Astrocyte (in vitro differentiated cells and primary cell): ENCODE results near the gene NPL. TPM values are rescaled to one million over a fixed set of nuclear protein-coding genes. Genes with fewer than 3 reads are reported as not detected.

Experiments used
- DNase-seq: peaks from one replicate; pipeline ENCODE4 v3.0.0-alpha.2; 2010; ENCODE audit warnings: low read depth
- FAIRE-seq: peaks from 2 replicates; lab custom pipeline; 2011; peaks lifted over from hg19 to GRCh38; lab: Jason Lieb, UNC
- H2AFZ ChIP-seq: 2 replicates; pipeline ENCODE4 v1.6.0; 2012; ENCODE audit warnings: low read depth, low read length, inconsistent platforms
- H3K27ac ChIP-seq: 2 replicates; pipeline ENCODE4 v1.5.1; 2011; ENCODE audit warnings: low read depth, low read length, inconsistent platforms
- H3K27me3 ChIP-seq: 2 replicates; pipeline ENCODE4 v1.6.0; 2011; ENCODE audit warnings: low read length, inconsistent platforms; ENCODE audit not compliant: insufficient read depth
- H3K36me3 ChIP-seq: 2 replicates; pipeline ENCODE4 v1.5.1; 2011; ENCODE audit warnings: low read length, inconsistent platforms; ENCODE audit not compliant: insufficient read depth
- H3K4me1 ChIP-seq: 2 replicates; pipeline ENCODE4 v1.5.1; 2011; ENCODE audit warnings: low read length, inconsistent platforms; ENCODE audit not compliant: insufficient read depth
- H3K4me2 ChIP-seq: 2 replicates; pipeline ENCODE4 v1.6.0; 2012; ENCODE audit warnings: low read length, inconsistent platforms
- H3K4me3 ChIP-seq: 2 replicates; pipeline ENCODE4 v1.5.1; 2011; ENCODE audit warnings: low read depth, mild to moderate bottlenecking, low read length, inconsistent platforms; ENCODE audit not compliant: insufficient read depth
- H3K79me2 ChIP-seq: 2 replicates; pipeline ENCODE4 v1.6.0; 2012; ENCODE audit warnings: mild to moderate bottlenecking, low read length, inconsistent platforms; ENCODE audit not compliant: insufficient read depth
- H3K9ac ChIP-seq: 2 replicates; pipeline ENCODE4 v1.6.0; 2012; ENCODE audit warnings: mild to moderate bottlenecking, low read length, inconsistent platforms
- H3K9me3 ChIP-seq: 2 replicates; pipeline ENCODE4 v1.5.1; 2012; ENCODE audit warnings: low read depth, mild to moderate bottlenecking, low read length, inconsistent platforms; ENCODE audit not compliant: insufficient read depth
- H4K20me1 ChIP-seq: 2 replicates; pipeline ENCODE4 v1.6.0; 2012; ENCODE audit warnings: low read length, inconsistent platforms; ENCODE audit not compliant: insufficient read depth
- H3K27ac Mint-ChIP-seq: one replicate; pipeline ENCODE4 v1.8.0; 2021; ENCODE audit warnings: mild to moderate bottlenecking, mixed read lengths; ENCODE audit not compliant: unreplicated experiment
- H3K27me3 Mint-ChIP-seq: one replicate; pipeline ENCODE4 v1.8.0; 2021; ENCODE audit warnings: low read depth, mixed read lengths; ENCODE audit not compliant: unreplicated experiment
- H3K36me3 Mint-ChIP-seq: one replicate; pipeline ENCODE4 v1.8.0; 2021; ENCODE audit warnings: low read depth, mixed read lengths; ENCODE audit not compliant: unreplicated experiment
- H3K4me1 Mint-ChIP-seq: one replicate; pipeline ENCODE4 v1.8.0; 2021; ENCODE audit warnings: low read depth, mixed read lengths; ENCODE audit not compliant: unreplicated experiment
- H3K4me3 Mint-ChIP-seq: one replicate; pipeline ENCODE4 v1.8.0; 2021; ENCODE audit warnings: mild to moderate bottlenecking, moderate library complexity, mixed read lengths; ENCODE audit not compliant: unreplicated experiment
- H3K9me3 Mint-ChIP-seq: one replicate; pipeline ENCODE4 v1.8.0; 2021; ENCODE audit warnings: mild to moderate bottlenecking, mixed read lengths; ENCODE audit not compliant: unreplicated experiment
- EZH2 ChIP-seq: IDR thresholded peaks from 2 replicates; pipeline ENCODE4 v1.6.1; 2012; ENCODE audit warnings: mild to moderate bottlenecking, low read length, inconsistent platforms; ENCODE audit not compliant: insufficient read depth
- total RNA-seq: library from RNA; stranded (reverse); gene quantifications from 2 replicates; pipeline ENCODE4 v1.2.1, GENCODE V29; 2021
- TF ChIP-seq, protein P1 (sequence below): IDR thresholded peaks from 2 replicates; pipeline ENCODE4 v1.5.1; 2011; ENCODE audit warnings: low read depth, mild to moderate bottlenecking, inconsistent platforms, low read length, moderate library complexity; ENCODE audit not compliant: insufficient read depth

NPL gene
- total RNA-seq, 1 donor from 2014 or later: 3.3 TPM

DNA sequence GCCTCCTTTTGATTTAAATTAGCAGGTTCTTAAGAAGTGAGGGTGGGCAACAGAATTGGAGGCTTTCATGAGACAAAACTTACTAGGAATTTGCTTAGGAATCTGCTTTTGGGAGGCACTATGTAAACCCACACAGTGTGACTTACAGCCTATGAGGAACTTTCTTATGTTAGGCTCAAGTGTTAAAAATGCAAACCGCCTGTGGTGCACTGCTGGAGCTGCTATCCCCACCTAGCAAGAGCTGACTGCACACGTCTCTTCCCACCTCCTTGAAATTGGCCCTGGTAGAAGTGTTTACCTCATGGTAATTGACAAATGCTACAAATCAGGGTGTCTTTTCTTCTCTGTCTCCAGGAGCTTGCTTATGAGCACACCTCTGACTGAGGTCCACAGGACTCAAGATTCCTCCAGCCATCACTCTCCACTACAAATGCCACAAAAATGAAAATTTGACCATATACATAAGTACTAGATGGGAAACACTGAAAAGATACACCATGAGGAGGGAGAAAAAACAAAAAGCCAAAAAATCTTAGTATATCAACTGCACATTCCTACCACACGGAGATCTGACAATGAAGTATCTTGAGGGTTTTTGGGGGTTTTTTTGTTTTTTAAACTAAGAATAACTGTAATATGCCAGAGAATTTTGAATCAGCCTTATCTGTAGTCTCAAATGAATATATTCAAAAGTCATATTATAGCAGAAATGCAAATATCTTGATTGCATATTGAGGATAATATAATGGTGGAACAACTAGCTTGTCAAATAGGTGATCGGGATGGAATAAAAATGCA is 18.2 kb upstream of the NPL start:
- Mint-ChIP-seq H3K36me3 (no peaks in the 10 kb centered on the region), H3K27me3 (peaks cover 12% of the 10 kb centered on the region), H3K27ac (no peak overlapping the region), H3K4me3 (no peak overlapping the region), H3K9me3 (no peaks in the 10 kb centered on the region), H3K4me1 (no peaks in the 10 kb centered on the region)
- H3K27ac ChIP-seq: no peak overlapping the region
- no peak overlapping the region for H3K4me3 ChIP-seq
- no peaks in the 10 kb centered on the region for H4K20me1 ChIP-seq
- no peak for TF ChIP-seq EZH2
- TF ChIP-seq, protein P1, sequence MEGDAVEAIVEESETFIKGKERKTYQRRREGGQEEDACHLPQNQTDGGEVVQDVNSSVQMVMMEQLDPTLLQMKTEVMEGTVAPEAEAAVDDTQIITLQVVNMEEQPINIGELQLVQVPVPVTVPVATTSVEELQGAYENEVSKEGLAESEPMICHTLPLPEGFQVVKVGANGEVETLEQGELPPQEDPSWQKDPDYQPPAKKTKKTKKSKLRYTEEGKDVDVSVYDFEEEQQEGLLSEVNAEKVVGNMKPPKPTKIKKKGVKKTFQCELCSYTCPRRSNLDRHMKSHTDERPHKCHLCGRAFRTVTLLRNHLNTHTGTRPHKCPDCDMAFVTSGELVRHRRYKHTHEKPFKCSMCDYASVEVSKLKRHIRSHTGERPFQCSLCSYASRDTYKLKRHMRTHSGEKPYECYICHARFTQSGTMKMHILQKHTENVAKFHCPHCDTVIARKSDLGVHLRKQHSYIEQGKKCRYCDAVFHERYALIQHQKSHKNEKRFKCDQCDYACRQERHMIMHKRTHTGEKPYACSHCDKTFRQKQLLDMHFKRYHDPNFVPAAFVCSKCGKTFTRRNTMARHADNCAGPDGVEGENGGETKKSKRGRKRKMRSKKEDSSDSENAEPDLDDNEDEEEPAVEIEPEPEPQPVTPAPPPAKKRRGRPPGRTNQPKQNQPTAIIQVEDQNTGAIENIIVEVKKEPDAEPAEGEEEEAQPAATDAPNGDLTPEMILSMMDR: peak; percentile 6
- H3K4me2 ChIP-seq: no peak overlapping the region
- no peaks in the 10 kb centered on the region for H3K79me2 ChIP-seq
- DNase-seq (no peak), FAIRE-seq (no peak)
- H3K9me3 ChIP-seq: no peaks in the 10 kb centered on the region
- no peak overlapping the region for H2AFZ ChIP-seq
- no peaks in the 10 kb centered on the region for H3K36me3 ChIP-seq
- no peaks in the 10 kb centered on the region for H3K4me1 ChIP-seq
- no peak overlapping the region for H3K9ac ChIP-seq
- H3K27me3 ChIP-seq: no peaks in the 10 kb centered on the region

DNA sequence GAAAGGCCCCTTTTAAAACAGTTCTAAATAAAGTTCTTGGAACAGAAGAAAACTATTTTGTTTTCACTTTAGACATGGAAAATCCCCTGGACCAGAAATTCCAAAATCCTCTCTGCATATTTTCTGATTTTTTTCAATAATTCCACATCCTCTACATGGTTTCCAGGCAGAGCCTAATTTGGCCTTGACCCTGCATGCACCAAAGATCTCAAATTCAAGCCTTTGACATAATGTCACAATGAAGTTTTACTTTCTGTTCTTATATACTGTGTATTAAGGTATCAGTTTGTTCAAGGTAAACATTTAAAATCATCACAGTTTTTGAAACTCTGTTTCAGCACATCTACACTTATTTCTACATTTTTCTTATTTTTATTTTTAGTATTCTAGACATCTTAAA is 12.2 kb upstream of the NPL start:
- Histone ChIP-seq H3K4me2 (no peak overlapping the region), H3K9me3 (no peaks in the 10 kb centered on the region), H3K79me2 (no peaks in the 10 kb centered on the region), H3K4me1 (no peaks in the 10 kb centered on the region), H3K27ac (no peak overlapping the region), H3K27me3 (no peaks in the 10 kb centered on the region), H3K4me3 (no peak overlapping the region), H3K36me3 (no peaks in the 10 kb centered on the region), H4K20me1 (no peaks in the 10 kb centered on the region), H3K9ac (no peak overlapping the region), H2AFZ (no peak overlapping the region)
- no peak for TF ChIP-seq EZH2
- TF ChIP-seq, protein P1: no peak
- Mint-ChIP-seq H3K4me1 (peaks cover 5% of the 10 kb centered on the region), H3K9me3 (no peaks in the 10 kb centered on the region), H3K36me3 (no peaks in the 10 kb centered on the region), H3K27me3 (peaks cover 12% of the 10 kb centered on the region), H3K4me3 (no peak overlapping the region), H3K27ac (no peak overlapping the region)
- no peak for FAIRE-seq
- no peak for DNase-seq

DNA sequence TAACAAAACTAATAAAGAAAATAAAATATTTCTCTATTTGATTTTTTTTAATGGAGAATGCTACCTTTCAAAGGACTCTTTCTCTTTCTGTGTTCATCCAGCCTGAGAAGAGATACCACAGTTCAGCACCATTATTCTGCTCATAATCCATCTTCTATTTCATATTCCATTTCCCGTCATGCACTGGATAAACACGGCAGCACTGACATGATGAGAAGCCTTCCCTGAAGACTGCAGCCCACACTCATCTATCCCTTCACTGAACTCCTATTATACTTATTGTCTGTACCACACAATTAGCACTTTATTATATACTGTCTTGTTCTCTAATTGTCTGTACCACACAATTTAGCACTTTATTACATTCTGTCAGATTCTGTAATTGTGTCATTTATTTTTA is 10.7 kb upstream of the NPL start:
- no peak overlapping the region for H3K4me3 ChIP-seq
- H3K9me3 Mint-ChIP-seq: no peaks in the 10 kb centered on the region
- H3K4me1 Mint-ChIP-seq: peaks cover 5% of the 10 kb centered on the region
- H3K27ac ChIP-seq: no peak overlapping the region
- no peaks in the 10 kb centered on the region for H4K20me1 ChIP-seq
- H3K27ac Mint-ChIP-seq: no peak overlapping the region
- no peak for DNase-seq
- no peak overlapping the region for H2AFZ ChIP-seq
- no peaks in the 10 kb centered on the region for H3K27me3 ChIP-seq
- peaks cover 12% of the 10 kb centered on the region for H3K27me3 Mint-ChIP-seq
- H3K4me3 Mint-ChIP-seq: no peak overlapping the region
- no peaks in the 10 kb centered on the region for H3K79me2 ChIP-seq
- TF ChIP-seq EZH2: no peak
- TF ChIP-seq, protein P1: no peak
- no peaks in the 10 kb centered on the region for H3K9me3 ChIP-seq
- no peaks in the 10 kb centered on the region for H3K36me3 Mint-ChIP-seq
- no peak overlapping the region for H3K9ac ChIP-seq
- FAIRE-seq: no peak
- H3K4me2 ChIP-seq: no peak overlapping the region
- no peaks in the 10 kb centered on the region for H3K4me1 ChIP-seq
- no peaks in the 10 kb centered on the region for H3K36me3 ChIP-seq
